IMR-90 (cell line): ENCODE measurements around the gene VPS13A. TPM values are rescaled to one million over a fixed set of nuclear protein-coding genes. Genes with fewer than 3 reads are reported as not detected.
"Not testable (repeated sequence)": the region's sequence is repeated elsewhere in the genome, so short reads cannot be mapped to it uniquely, and the experiment has no call there.

Source experiments
- ATAC-seq: fragments of 200-7000 bp; cut with Tn5 transposase; 2 replicates; pipeline ENCODE4 v1.9.1; 2020; ENCODE audit warnings: low read depth, mild to moderate bottlenecking, moderate library complexity
- BruUV-seq: library from RNA; stranded (reverse); fragments of 400-500 nt; replicated peaks from 2 replicates; lab custom pipeline; 2021; lab: Mats Ljungman, UMichigan
- CTCF ChIA-PET: fragments of 300-600 bp; formaldehyde crosslinking; extraction: SDS; loops from one replicate; lab custom pipeline; 2021; ENCODE audit warnings: antibody characterized with exemption; lab: Yijun Ruan, JAX
- POLR2A ChIA-PET: fragments of 300-600 bp; sonication (Branson Sonifier 250); formaldehyde crosslinking; loops from one replicate; lab custom pipeline; 2022; ENCODE audit warnings: antibody characterized with exemption; ENCODE audit not compliant: unreplicated experiment; lab: Charles Lee
- DNase-seq: peaks from one replicate; pipeline ENCODE4 v3.0.0; 2013
- H2AFZ ChIP-seq: replicated peaks from 2 replicates; pipeline ENCODE3; 2013; ENCODE audit warnings: low read length, mild to moderate bottlenecking; ENCODE audit not compliant: poor library complexity
- H2AK5ac ChIP-seq: 2 replicates; pipeline ENCODE4 v1.6.1; 2013; ENCODE audit warnings: low read depth, low read length, inconsistent platforms
- H2AK9ac ChIP-seq: replicated peaks from 2 replicates; pipeline ENCODE3; 2013; ENCODE audit warnings: mild to moderate bottlenecking, low read depth, low read length, moderate library complexity; ENCODE audit not compliant: poor library complexity
- H2BK120ac ChIP-seq: 2 replicates; pipeline ENCODE4 v1.6.1; 2013; ENCODE audit warnings: low read depth, low read length, inconsistent platforms
- H2BK15ac ChIP-seq: 3 replicates; pipeline ENCODE4 v1.6.1; 2013; ENCODE audit warnings: low read depth, low read length, inconsistent platforms
- H2BK20ac ChIP-seq: 2 replicates; pipeline ENCODE4 v1.6.1; 2013; ENCODE audit warnings: low read depth, mild to moderate bottlenecking, inconsistent platforms, low read length, moderate library complexity
- H2BK5ac ChIP-seq: 2 replicates; pipeline ENCODE4 v1.6.1; 2013; ENCODE audit warnings: mild to moderate bottlenecking, low read depth, low read length, inconsistent platforms; ENCODE audit not compliant: poor library complexity, severe bottlenecking
- H3K14ac ChIP-seq: replicated peaks from 2 replicates; pipeline ENCODE4 v1.6.1; 2013; ENCODE audit warnings: low read depth, low read length, inconsistent platforms
- H3K18ac ChIP-seq: 2 replicates; pipeline ENCODE4 v1.6.1; 2013; ENCODE audit warnings: low read depth, low read length, control low read depth
- H3K23ac ChIP-seq: 2 replicates; pipeline ENCODE4 v1.6.1; 2013; ENCODE audit warnings: low read depth, low read length, inconsistent platforms
- H3K27ac ChIP-seq: 2 replicates; pipeline ENCODE4 v1.5.1; 2013; ENCODE audit warnings: mild to moderate bottlenecking, control low read depth, low read length; ENCODE audit not compliant: insufficient read depth
- H3K27me3 ChIP-seq: 2 replicates; pipeline ENCODE4 v1.6.1; 2013; ENCODE audit warnings: low read length; ENCODE audit not compliant: control insufficient read depth, insufficient read depth
- H3K36me3 ChIP-seq: 2 replicates; pipeline ENCODE4 v1.6.1; 2013; ENCODE audit warnings: low read length, mixed read lengths; ENCODE audit not compliant: control insufficient read depth, insufficient read depth
- H3K4ac ChIP-seq: 2 replicates; pipeline ENCODE4 v1.6.1; 2013; ENCODE audit warnings: low read depth, low read length, inconsistent platforms
- H3K4me1 ChIP-seq: 2 replicates; pipeline ENCODE4 v1.6.1; 2013; ENCODE audit warnings: low read length, mixed read lengths; ENCODE audit not compliant: control insufficient read depth, insufficient read depth
- H3K4me2 ChIP-seq: 2 replicates; pipeline ENCODE4 v1.6.1; 2013; ENCODE audit warnings: low read depth, mild to moderate bottlenecking, control low read depth, low read length, moderate library complexity
- H3K4me3 ChIP-seq: 2 replicates; pipeline ENCODE4 v1.5.1; 2013; ENCODE audit warnings: low read depth, mild to moderate bottlenecking, control low read depth, low read length, moderate library complexity; ENCODE audit not compliant: insufficient read depth
- H3K56ac ChIP-seq: 2 replicates; pipeline ENCODE4 v1.6.1; 2013; ENCODE audit warnings: low read length, inconsistent platforms; ENCODE audit not compliant: insufficient read depth; ENCODE audit errors: extremely low read depth
- H3K79me1 ChIP-seq, 2 experiments: 2 replicates each; pipeline ENCODE4 v1.6.1; 2013; ENCODE audit warnings: low read length in 2 of 2, inconsistent platforms in 1 of 2, low read depth in 1 of 2
- H3K9ac ChIP-seq: 2 replicates; pipeline ENCODE4 v1.6.1; 2013; ENCODE audit warnings: low read depth, low read length, control low read depth
- H3K9me1 ChIP-seq: 2 replicates; pipeline ENCODE4 v1.6.1; 2013; ENCODE audit warnings: low read length, inconsistent platforms; ENCODE audit not compliant: insufficient read depth
- H3K9me3 ChIP-seq: 2 replicates; pipeline ENCODE4 v1.6.1; 2013; ENCODE audit warnings: low read length; ENCODE audit not compliant: control insufficient read depth, insufficient read depth
- H4K20me1 ChIP-seq: 2 replicates; pipeline ENCODE4 v1.6.1; 2013; ENCODE audit warnings: low read length, inconsistent platforms; ENCODE audit not compliant: insufficient read depth
- H4K5ac ChIP-seq: 2 replicates; pipeline ENCODE4 v1.6.1; 2013; ENCODE audit warnings: mild to moderate bottlenecking, low read depth, low read length, control low read depth
- H4K8ac ChIP-seq, 2 experiments: 2 replicates each; pipeline ENCODE4 v1.6.1; 2013; ENCODE audit warnings: low read depth in 2 of 2, low read length in 2 of 2, control low read depth in 1 of 2, inconsistent platforms in 1 of 2
- H4K91ac ChIP-seq: 2 replicates; pipeline ENCODE4 v1.6.1; 2013; ENCODE audit warnings: low read depth, low read length, inconsistent platforms; ENCODE audit not compliant: insufficient read depth
- CHD1 ChIP-seq: IDR thresholded peaks from 2 replicates; pipeline ENCODE4 v1.6.1; 2012; ENCODE audit warnings: low read depth, low read length, improper control_type of control experiment
- FOS ChIP-seq: fragments of 150-350 bp; IDR thresholded peaks from 2 replicates; pipeline ENCODE4 v1.6.1; 2016; ENCODE audit warnings: low read depth, low read length
- POLR2A ChIP-seq: IDR thresholded peaks from 2 replicates; pipeline ENCODE4 v1.6.1; 2012; ENCODE audit warnings: mild to moderate bottlenecking, low read depth, low read length
- WGBS, 2 experiments: methylation state at CpG; one replicate each; pipeline versions ENCODE4 v1.1.5 to v1.1.7; 2013; ENCODE audit warnings: missing lambda C conversion rate in 2 of 2; ENCODE audit not compliant: insufficient read length in 1 of 2; ENCODE audit errors: extremely low coverage in 2 of 2; 5-methylcytosine and 5-hydroxymethylcytosine counted together
- dilution Hi-C: fragments of 300-500 bp; cut with HindIII; formaldehyde crosslinking; loops from one replicate; pipeline ENCODE4 v1.14.3; 2018; ENCODE audit warnings: low sequenced_read_pairs; ENCODE audit not compliant: unreplicated experiment
- in situ Hi-C: fragments of 300-500 bp; cut with MboI; formaldehyde crosslinking; loops from 3 replicates; pipeline ENCODE4 v1.14.3; 2019; ENCODE audit warnings: low sequenced_read_pairs, inconsistent platforms, mixed read lengths
- intact Hi-C: fragments of 100-400 bp; cut with micrococcal nuclease; formaldehyde crosslinking; loops from 2 replicates; pipeline ENCODE4 v1.10.0; 2022
- polyA plus RNA-seq, 3 experiments: library from polyadenylated mRNA; depleted of rRNA; stranded (reverse); fragments of >200 nt; gene quantifications; 2 replicates each; pipeline ENCODE4 v1.2.3, GENCODE V29; 2012; ENCODE audit warnings: low replicate concordance in 1 of 3
- total RNA-seq: library from RNA; depleted of rRNA; stranded (reverse); fragments of >200 nt; gene quantifications from 2 replicates; pipeline ENCODE4 v1.2.3, GENCODE V29; 2012

Gene VPS13A
- total and polyA plus RNA-seq, 2 of the 4 experiments (the other 2 are of a cell fraction), result 10.4 to 26.5 TPM

- H2AK9ac ChIP-seq, result no peak overlapping the region
- H4K5ac ChIP-seq, result no peak overlapping the region
- no peaks in the 10 kb centered on the region; the same call in 1 of the 2 replicates for H3K4me1 ChIP-seq
- H3K9me1 ChIP-seq, result no peaks in the 10 kb centered on the region; the same call in 1 of the 2 replicates
- in situ Hi-C loops, result no loop called here
- peaks cover 2% of the 10 kb centered on the region for H3K27me3 ChIP-seq
- no peak for TF ChIP-seq POLR2A
- no peak for TF ChIP-seq CHD1
- TF ChIP-seq FOS, result no peak
- H3K4me2 ChIP-seq, result peak overlapping the region; percentile 30
- H3K9me3 ChIP-seq, result no peaks in the 10 kb centered on the region
- no peak overlapping the region for H3K27ac ChIP-seq
- DNase-seq, result peak; percentile 47
- H3K14ac ChIP-seq, result no peak overlapping the region
- no peak overlapping the region for H3K56ac ChIP-seq
- no peaks in the 10 kb centered on the region for H3K36me3 ChIP-seq
- no peak overlapping the region for H3K18ac ChIP-seq
- intact Hi-C loops, result no loop called here
- no peaks in the 10 kb centered on the region for H3K79me1 ChIP-seq
- peak overlapping the region; percentile 83 for H2AFZ ChIP-seq
- H4K91ac ChIP-seq, result no peak overlapping the region
- BruUV-seq, result no TSS peak
- ATAC-seq, result peak; percentile 49
- H2BK5ac ChIP-seq, result no peak overlapping the region
- WGBS, 2 experiments, result 24% methylated on average over 6 of the region's 10 CpGs; no CpG with 5 or more reads in 1 of the 2 experiments
- no peak overlapping the region for H2BK20ac ChIP-seq
- H3K4ac ChIP-seq, result no peak overlapping the region
- H3K23ac ChIP-seq, result no peak overlapping the region
- H4K8ac ChIP-seq, result no peak overlapping the region
- no peak overlapping the region for H2AK5ac ChIP-seq
- dilution Hi-C loops, result no loop called here
- POLR2A ChIA-PET, result no interaction called here
- H3K9ac ChIP-seq, result no peak overlapping the region
- CTCF ChIA-PET, result interaction anchor here (0.6 to 2.0 kb wide), 3 partner anchors 10 to 1046 kb away, joined by 4 to 10 read pairs (median 5); partner anchors contain the start of gene RFK
- H4K20me1 ChIP-seq, result no peaks in the 10 kb centered on the region
- H3K4me3 ChIP-seq, result no peak overlapping the region
- no peak overlapping the region for H2BK15ac ChIP-seq
- no peak overlapping the region for H2BK120ac ChIP-seq
These were observed 262.7 kb downstream of the VPS13A start for GRCh38 chr9:77440057-77440456.

DNA sequence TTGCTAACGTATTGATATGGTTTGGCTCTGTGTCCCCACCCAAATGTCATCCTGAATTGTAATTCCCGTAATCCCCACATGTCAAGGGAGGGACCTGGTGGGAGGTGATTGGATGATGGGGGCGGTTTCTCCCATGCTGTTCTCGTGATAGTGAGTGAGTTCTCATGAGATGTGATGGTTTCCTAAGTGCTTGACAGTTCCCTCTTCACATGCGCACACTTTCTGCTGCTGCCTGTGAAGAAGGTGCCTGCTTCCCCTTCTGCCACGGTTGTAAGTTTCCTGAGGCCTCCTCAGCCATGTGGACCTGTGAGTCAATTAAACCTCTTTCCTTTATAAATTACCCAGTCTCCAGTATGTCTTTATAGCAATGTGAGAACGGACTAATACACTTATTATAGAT is 263.8 kb downstream of the VPS13A start:
- H2AFZ ChIP-seq, H2AK5ac ChIP-seq, H4K8ac ChIP-seq, H3K4me1 ChIP-seq, H2AK9ac ChIP-seq, H3K56ac ChIP-seq, H4K5ac ChIP-seq, ATAC-seq, H3K9me3 ChIP-seq, H3K4ac ChIP-seq, H2BK15ac ChIP-seq, H3K9ac ChIP-seq, H3K23ac ChIP-seq, intact Hi-C loops, POLR2A ChIA-PET, H3K14ac ChIP-seq, H3K18ac ChIP-seq, H2BK20ac ChIP-seq, H3K27me3 ChIP-seq, H3K36me3 ChIP-seq, H3K79me1 ChIP-seq, dilution Hi-C loops, H4K20me1 ChIP-seq, H4K91ac ChIP-seq, H2BK5ac ChIP-seq, DNase-seq, H3K4me3 ChIP-seq, BruUV-seq, H3K27ac ChIP-seq, H2BK120ac ChIP-seq, in situ Hi-C loops, H3K9me1 ChIP-seq, H3K4me2 ChIP-seq: not testable (repeated sequence)
- CTCF ChIA-PET, result interaction anchor here (1.4 to 2.0 kb wide), 2 partner anchors 9 to 16 kb away, joined by 4 to 10 read pairs; no protein-coding TSS in a partner anchor
- no CpG with 5 or more reads among the region's 7 CpGs for WGBS, 2 experiments
